Measurements from ENCODE around the gene PLD4.
"Not testable (repeated sequence)": the region's sequence is repeated elsewhere in the genome, so short reads cannot be mapped to it uniquely, and the experiment has no call there.

GRCh38 chr14:104945266-104945665, 20.6 kb downstream of the PLD4 start:
- TF ChIP-seq, protein P1, sequence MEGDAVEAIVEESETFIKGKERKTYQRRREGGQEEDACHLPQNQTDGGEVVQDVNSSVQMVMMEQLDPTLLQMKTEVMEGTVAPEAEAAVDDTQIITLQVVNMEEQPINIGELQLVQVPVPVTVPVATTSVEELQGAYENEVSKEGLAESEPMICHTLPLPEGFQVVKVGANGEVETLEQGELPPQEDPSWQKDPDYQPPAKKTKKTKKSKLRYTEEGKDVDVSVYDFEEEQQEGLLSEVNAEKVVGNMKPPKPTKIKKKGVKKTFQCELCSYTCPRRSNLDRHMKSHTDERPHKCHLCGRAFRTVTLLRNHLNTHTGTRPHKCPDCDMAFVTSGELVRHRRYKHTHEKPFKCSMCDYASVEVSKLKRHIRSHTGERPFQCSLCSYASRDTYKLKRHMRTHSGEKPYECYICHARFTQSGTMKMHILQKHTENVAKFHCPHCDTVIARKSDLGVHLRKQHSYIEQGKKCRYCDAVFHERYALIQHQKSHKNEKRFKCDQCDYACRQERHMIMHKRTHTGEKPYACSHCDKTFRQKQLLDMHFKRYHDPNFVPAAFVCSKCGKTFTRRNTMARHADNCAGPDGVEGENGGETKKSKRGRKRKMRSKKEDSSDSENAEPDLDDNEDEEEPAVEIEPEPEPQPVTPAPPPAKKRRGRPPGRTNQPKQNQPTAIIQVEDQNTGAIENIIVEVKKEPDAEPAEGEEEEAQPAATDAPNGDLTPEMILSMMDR (conservative IDR thresholded peaks at IDR 0.05 in 1 of 2, IDR thresholded peaks at IDR 0.05 in 1 of 2; ENCODE audit: extremely low read depth in 1 of 2, insufficient read depth in 1 of 2, low read depth in 1 of 2, low read length in 2 of 2) = not testable (repeated sequence)
- TF ChIP-seq EZH2 (IDR thresholded peaks at IDR 0.05; ENCODE audit: borderline replicate concordance, low read length) = not testable (repeated sequence)
